ENCODE data around the gene STEAP2. TPM values are rescaled to one million over a fixed set of nuclear protein-coding genes. Genes with fewer than 3 reads are reported as not detected.
A peak's percentile ranks its signal among the peaks of the same experiment; 100 is the strongest.

STEAP2 gene
- total and polyA plus RNA-seq, 4 donors = 8.2 to 16.3 (median 8.3) TPM

- no CpG with 5 or more reads among the region's 1 CpG for WGBS (ENCODE audit: insufficient coverage)
- Histone ChIP-seq H3K9me3 (ENCODE audit: control insufficient read depth, insufficient read depth, low read length) (peaks cover 2% of the 10 kb centered on the region), H3K27ac (ENCODE audit: low read depth, low read length) (no peak overlapping the region), H3K4me1 (ENCODE audit: control insufficient read depth, insufficient read depth, low read length) (no peaks in the 10 kb centered on the region), H3K27me3 (ENCODE audit: control insufficient read depth, insufficient read depth, low read length) (no peaks in the 10 kb centered on the region), H3K36me3 (ENCODE audit: control insufficient read depth, insufficient read depth, low read length) (no peaks in the 10 kb centered on the region), H3K4me3 (ENCODE audit: low read depth, low read length) (no peak overlapping the region)
- DNase-seq (ENCODE audit: low read depth in 4 of 6, low spot score in 6 of 6) = peak in 1 of 6 donors; percentile 26
Measured at GRCh38 chr7:90256778-90257177, 45.2 kb downstream of the STEAP2 start.

- no peaks in the 10 kb centered on the region for H3K4me1 ChIP-seq (ENCODE audit: control insufficient read depth, insufficient read depth, low read length)
- no peak overlapping the region for H3K4me3 ChIP-seq (ENCODE audit: low read depth, low read length)
- H3K36me3 ChIP-seq (ENCODE audit: control insufficient read depth, insufficient read depth, low read length) = no peaks in the 10 kb centered on the region
- H3K27ac ChIP-seq (ENCODE audit: low read depth, low read length) = no peak overlapping the region
- H3K27me3 ChIP-seq (ENCODE audit: control insufficient read depth, insufficient read depth, low read length) = no peaks in the 10 kb centered on the region
- DNase-seq (ENCODE audit: low read depth in 4 of 6, low spot score in 6 of 6) = no peak
- no peaks in the 10 kb centered on the region for H3K9me3 ChIP-seq (ENCODE audit: control insufficient read depth, insufficient read depth, low read length)
Measured at GRCh38 chr7:90261441-90261840, 49.9 kb downstream of the STEAP2 start.

- H3K4me1 ChIP-seq (ENCODE audit: control insufficient read depth, insufficient read depth, low read length) = no peaks in the 10 kb centered on the region
- H3K36me3 ChIP-seq (ENCODE audit: control insufficient read depth, insufficient read depth, low read length) = no peaks in the 10 kb centered on the region
- no peaks in the 10 kb centered on the region for H3K9me3 ChIP-seq (ENCODE audit: control insufficient read depth, insufficient read depth, low read length)
- DNase-seq (ENCODE audit: low read depth in 4 of 6, low spot score in 6 of 6) = peak in 3 of 6 donors; percentile 31 to 81 (median 55)
- H3K27me3 ChIP-seq (ENCODE audit: control insufficient read depth, insufficient read depth, low read length) = no peaks in the 10 kb centered on the region
- H3K27ac ChIP-seq (ENCODE audit: low read depth, low read length) = no peak overlapping the region
- H3K4me3 ChIP-seq (ENCODE audit: low read depth, low read length) = no peak overlapping the region
Measured at GRCh38 chr7:90262438-90262837, 50.9 kb downstream of the STEAP2 start.

GRCh38 chr7:90266808-90267207 is 55.3 kb downstream of the STEAP2 start:
- Histone ChIP-seq H3K27me3 (ENCODE audit: control insufficient read depth, insufficient read depth, low read length) (no peaks in the 10 kb centered on the region), H3K9me3 (ENCODE audit: control insufficient read depth, insufficient read depth, low read length) (no peaks in the 10 kb centered on the region), H3K4me3 (ENCODE audit: low read depth, low read length) (no peak overlapping the region), H3K4me1 (ENCODE audit: control insufficient read depth, insufficient read depth, low read length) (no peaks in the 10 kb centered on the region), H3K36me3 (ENCODE audit: control insufficient read depth, insufficient read depth, low read length) (no peaks in the 10 kb centered on the region), H3K27ac (ENCODE audit: low read depth, low read length) (no peak overlapping the region)
- WGBS (ENCODE audit: insufficient coverage) = no CpG with 5 or more reads among the region's 3 CpGs
- no peak for DNase-seq (ENCODE audit: low read depth in 4 of 6, low spot score in 6 of 6)

- Histone ChIP-seq H3K4me1 (ENCODE audit: control insufficient read depth, insufficient read depth, low read length) (no peaks in the 10 kb centered on the region), H3K4me3 (ENCODE audit: low read depth, low read length) (no peak overlapping the region), H3K36me3 (ENCODE audit: control insufficient read depth, insufficient read depth, low read length) (no peaks in the 10 kb centered on the region), H3K27me3 (ENCODE audit: control insufficient read depth, insufficient read depth, low read length) (no peaks in the 10 kb centered on the region), H3K27ac (ENCODE audit: low read depth, low read length) (no peak overlapping the region), H3K9me3 (ENCODE audit: control insufficient read depth, insufficient read depth, low read length) (no peaks in the 10 kb centered on the region)
- WGBS (ENCODE audit: insufficient coverage) = 85% methylated on average over 3 of the region's 5 CpGs
- DNase-seq (ENCODE audit: low read depth in 4 of 6, low spot score in 6 of 6) = no peak
Measured at GRCh38 chr7:90267263-90267858, 55.8 kb downstream of the STEAP2 start.

GRCh38 chr7:90269163-90269562 is 57.6 kb downstream of the STEAP2 start:
- no peak for DNase-seq (ENCODE audit: low read depth in 4 of 6, low spot score in 6 of 6)
- H3K4me1 ChIP-seq (ENCODE audit: control insufficient read depth, insufficient read depth, low read length) = no peaks in the 10 kb centered on the region
- 88% methylated on average over 1 of the region's 1 CpG for WGBS (ENCODE audit: insufficient coverage)
- H3K36me3 ChIP-seq (ENCODE audit: control insufficient read depth, insufficient read depth, low read length) = no peaks in the 10 kb centered on the region
- H3K4me3 ChIP-seq (ENCODE audit: low read depth, low read length) = no peak overlapping the region
- H3K27me3 ChIP-seq (ENCODE audit: control insufficient read depth, insufficient read depth, low read length) = no peaks in the 10 kb centered on the region
- no peaks in the 10 kb centered on the region for H3K9me3 ChIP-seq (ENCODE audit: control insufficient read depth, insufficient read depth, low read length)
- no peak overlapping the region for H3K27ac ChIP-seq (ENCODE audit: low read depth, low read length)

- no peak for DNase-seq (ENCODE audit: low read depth in 4 of 6, low spot score in 6 of 6)
- Histone ChIP-seq H3K4me3 (ENCODE audit: low read depth, low read length) (no peak overlapping the region), H3K27ac (ENCODE audit: low read depth, low read length) (no peak overlapping the region), H3K9me3 (ENCODE audit: control insufficient read depth, insufficient read depth, low read length) (no peaks in the 10 kb centered on the region), H3K36me3 (ENCODE audit: control insufficient read depth, insufficient read depth, low read length) (no peaks in the 10 kb centered on the region), H3K27me3 (ENCODE audit: control insufficient read depth, insufficient read depth, low read length) (no peaks in the 10 kb centered on the region), H3K4me1 (ENCODE audit: control insufficient read depth, insufficient read depth, low read length) (no peaks in the 10 kb centered on the region)
- no CpG with 5 or more reads among the region's 2 CpGs for WGBS (ENCODE audit: insufficient coverage)
Measured at GRCh38 chr7:90270431-90271178, 59.1 kb downstream of the STEAP2 start.

GRCh38 chr7:90271753-90272152 is 60.2 kb downstream of the STEAP2 start:
- no peak for DNase-seq (ENCODE audit: low read depth in 4 of 6, low spot score in 6 of 6)
- no peaks in the 10 kb centered on the region for H3K27me3 ChIP-seq (ENCODE audit: control insufficient read depth, insufficient read depth, low read length)
- WGBS (ENCODE audit: insufficient coverage) = no CpG with 5 or more reads among the region's 2 CpGs
- H3K4me3 ChIP-seq (ENCODE audit: low read depth, low read length) = no peak overlapping the region
- no peak overlapping the region for H3K27ac ChIP-seq (ENCODE audit: low read depth, low read length)
- H3K4me1 ChIP-seq (ENCODE audit: control insufficient read depth, insufficient read depth, low read length) = no peaks in the 10 kb centered on the region
- no peaks in the 10 kb centered on the region for H3K9me3 ChIP-seq (ENCODE audit: control insufficient read depth, insufficient read depth, low read length)
- H3K36me3 ChIP-seq (ENCODE audit: control insufficient read depth, insufficient read depth, low read length) = no peaks in the 10 kb centered on the region

- whole genome bisulfite sequencing (ENCODE audit: insufficient coverage) = no CpG with 5 or more reads among the region's 2 CpGs
- no peak for DNase-seq (ENCODE audit: low read depth in 4 of 6, low spot score in 6 of 6)
- Histone ChIP-seq H3K27ac (ENCODE audit: low read depth, low read length) (no peak overlapping the region), H3K9me3 (ENCODE audit: control insufficient read depth, insufficient read depth, low read length) (no peaks in the 10 kb centered on the region), H3K27me3 (ENCODE audit: control insufficient read depth, insufficient read depth, low read length) (no peaks in the 10 kb centered on the region), H3K4me3 (ENCODE audit: low read depth, low read length) (no peak overlapping the region), H3K36me3 (ENCODE audit: control insufficient read depth, insufficient read depth, low read length) (no peaks in the 10 kb centered on the region), H3K4me1 (ENCODE audit: control insufficient read depth, insufficient read depth, low read length) (no peaks in the 10 kb centered on the region)
Measured at GRCh38 chr7:90272242-90272641, 60.7 kb downstream of the STEAP2 start.

GRCh38 chr7:90274161-90274560 is 62.6 kb downstream of the STEAP2 start:
- Histone ChIP-seq H3K4me1 (ENCODE audit: control insufficient read depth, insufficient read depth, low read length) (no peaks in the 10 kb centered on the region), H3K36me3 (ENCODE audit: control insufficient read depth, insufficient read depth, low read length) (no peaks in the 10 kb centered on the region), H3K27ac (ENCODE audit: low read depth, low read length) (no peak overlapping the region), H3K9me3 (ENCODE audit: control insufficient read depth, insufficient read depth, low read length) (no peaks in the 10 kb centered on the region), H3K4me3 (ENCODE audit: low read depth, low read length) (no peak overlapping the region), H3K27me3 (ENCODE audit: control insufficient read depth, insufficient read depth, low read length) (no peaks in the 10 kb centered on the region)
- no peak for DNase-seq (ENCODE audit: low read depth in 4 of 6, low spot score in 6 of 6)
